ENCODE results near the gene CD244.

CD244 gene

GRCh38 chr1:160858097-160858496 lies 4.6 kb downstream of the CD244 start:
- DNase-seq (ENCODE audit: low read depth), result no peak
- TF ChIP-seq CTCF (IDR thresholded peaks at IDR 0.05; ENCODE audit: low read length, missing control alignments), result no peak

GRCh38 chr1:160855181-160855981 lies 7.3 kb downstream of the CD244 start:
- DNase-seq (ENCODE audit: low read depth), result no peak
- no peak overlapping the region for H3K4me3 ChIP-seq (replicated peaks; ENCODE audit: low read depth, low read length)
- TF ChIP-seq CTCF (IDR thresholded peaks at IDR 0.05; ENCODE audit: low read length, missing control alignments), result no peak

More at GRCh38 chr1:160858097-160858496, 4.6 kb downstream of the CD244 start:
- no peak overlapping the region for H3K4me3 ChIP-seq (replicated peaks; ENCODE audit: low read depth, low read length)

GRCh38 chr1:160853754-160854153 lies 8.9 kb downstream of the CD244 start:
- DNase-seq (ENCODE audit: low read depth), result no peak
- TF ChIP-seq CTCF (IDR thresholded peaks at IDR 0.05; ENCODE audit: low read length, missing control alignments), result no peak
- H3K4me3 ChIP-seq (replicated peaks; ENCODE audit: low read depth, low read length), result no peak overlapping the region

GRCh38 chr1:160853014-160853413 lies 9.7 kb downstream of the CD244 start:
- no peak for TF ChIP-seq CTCF (IDR thresholded peaks at IDR 0.05; ENCODE audit: low read length, missing control alignments)
- no peak overlapping the region for H3K4me3 ChIP-seq (replicated peaks; ENCODE audit: low read depth, low read length)
- DNase-seq (ENCODE audit: low read depth), result no peak

- no peak for DNase-seq (ENCODE audit: low read depth)
- TF ChIP-seq CTCF (IDR thresholded peaks at IDR 0.05; ENCODE audit: low read length, missing control alignments), result no peak
- no peak overlapping the region for H3K4me3 ChIP-seq (replicated peaks; ENCODE audit: low read depth, low read length)
Observed at GRCh38 chr1:160850993-160851392, 11.7 kb downstream of the CD244 start.

- DNase-seq (ENCODE audit: low read depth), result no peak
- TF ChIP-seq CTCF (IDR thresholded peaks at IDR 0.05; ENCODE audit: low read length, missing control alignments), result no peak
- no peak overlapping the region for H3K4me3 ChIP-seq (replicated peaks; ENCODE audit: low read depth, low read length)
Observed at GRCh38 chr1:160850541-160850940, 12.1 kb downstream of the CD244 start.

- TF ChIP-seq CTCF (IDR thresholded peaks at IDR 0.05; ENCODE audit: low read length, missing control alignments), result no peak
- no peak overlapping the region for H3K4me3 ChIP-seq (replicated peaks; ENCODE audit: low read depth, low read length)
- no peak for DNase-seq (ENCODE audit: low read depth)
Observed at GRCh38 chr1:160846281-160846680, 16.4 kb downstream of the CD244 start.
